IgD-negative memory B cell (primary cell): ENCODE data around the gene DCUN1D3. TPM values are rescaled to one million over a fixed set of nuclear protein-coding genes. Genes with fewer than 3 reads are reported as not detected.

ENCODE experiments used
- H3K27ac Mint-ChIP-seq, 3 donors: one replicate each; pipeline ENCODE4 v1.8.0; 2020 to 2022; ENCODE audit warnings: mild to moderate bottlenecking in 3 of 3, mixed read lengths in 3 of 3, moderate library complexity in 1 of 3
- H3K27me3 Mint-ChIP-seq: one replicate; pipeline ENCODE4 v1.8.0; 2021; ENCODE audit warnings: mixed read lengths
- H3K36me3 Mint-ChIP-seq: one replicate; pipeline ENCODE4 v1.8.0; 2020; ENCODE audit warnings: mild to moderate bottlenecking, mixed read lengths
- H3K4me1 Mint-ChIP-seq, 3 donors: one replicate each; pipeline ENCODE4 v1.8.0; 2020 to 2022; ENCODE audit warnings: mixed read lengths in 3 of 3, mild to moderate bottlenecking in 1 of 3
- H3K4me3 Mint-ChIP-seq, 4 donors: one replicate each; pipeline ENCODE4 v1.8.0; 2020 to 2022; ENCODE audit warnings: mild to moderate bottlenecking in 4 of 4, mixed read lengths in 4 of 4, moderate library complexity in 3 of 4
- H3K9me3 Mint-ChIP-seq, 3 donors: one replicate each; pipeline ENCODE4 v1.8.0; 2020 to 2021; ENCODE audit warnings: mixed read lengths in 3 of 3, mild to moderate bottlenecking in 1 of 3
- polyA plus RNA-seq: library from polyadenylated mRNA; unstranded; fragments of 300-500 nt; fragmentation: Illumina TruSeq; gene quantifications from one replicate; pipeline ENCODE4 v1.2.3, GENCODE V29; 2021

DCUN1D3 gene
- polyA plus RNA-seq, 1 donor from 2014 or later: 0.97 TPM

- Mint-ChIP-seq H3K4me3 (peak overlapping the region in 3 of 4 donors; percentile 41 to 92 (median 79)), H3K4me1 (peaks cover 35 to 42% (median 38%) of the 10 kb centered on the region in 3 donors), H3K27me3 (no peaks in the 10 kb centered on the region), H3K36me3 (no peaks in the 10 kb centered on the region), H3K27ac (peak overlapping the region; percentile 91 to 96 (median 92)), H3K9me3 (no peaks in the 10 kb centered on the region)
Observed at GRCh38 chr16:20904507-20905081, 4.4 kb upstream of the DCUN1D3 start.

DNA sequence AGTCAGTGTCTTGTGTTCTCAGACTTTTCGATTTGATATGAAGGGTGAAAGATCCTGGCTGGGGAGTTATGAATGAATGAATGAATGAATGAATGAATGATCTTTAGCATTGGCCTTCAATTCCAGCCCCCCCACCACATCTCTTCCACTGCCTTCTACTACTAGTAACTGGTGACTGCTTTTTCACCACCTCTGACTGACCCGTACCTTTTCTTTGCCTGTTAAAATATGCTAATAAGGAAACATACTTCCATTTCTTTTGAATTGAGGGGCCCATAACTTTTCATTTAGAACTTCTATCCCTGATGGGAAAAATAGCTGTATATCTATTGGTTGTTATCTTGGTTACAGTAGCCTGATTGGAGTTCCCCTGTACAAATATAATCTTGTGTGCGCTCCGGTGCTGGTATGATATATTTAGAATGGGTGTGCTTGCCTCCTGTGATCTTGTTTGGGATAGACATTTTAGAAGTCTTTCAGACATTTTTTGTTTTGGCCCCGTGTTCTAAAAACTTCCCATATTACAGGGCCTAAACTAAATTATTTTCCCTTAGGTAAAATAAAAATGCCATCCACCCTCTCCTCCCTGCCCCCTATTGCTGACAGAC lies 3.8 kb upstream of the DCUN1D3 start:
- Mint-ChIP-seq H3K27me3 (no peaks in the 10 kb centered on the region), H3K4me1 (peaks cover 38 to 47% (median 44%) of the 10 kb centered on the region in 3 donors), H3K4me3 (peak overlapping the region; percentile 27 to 92 (median 60)), H3K9me3 (no peaks in the 10 kb centered on the region), H3K27ac (peak overlapping the region; percentile 91 to 96 (median 92)), H3K36me3 (no peaks in the 10 kb centered on the region)

DNA sequence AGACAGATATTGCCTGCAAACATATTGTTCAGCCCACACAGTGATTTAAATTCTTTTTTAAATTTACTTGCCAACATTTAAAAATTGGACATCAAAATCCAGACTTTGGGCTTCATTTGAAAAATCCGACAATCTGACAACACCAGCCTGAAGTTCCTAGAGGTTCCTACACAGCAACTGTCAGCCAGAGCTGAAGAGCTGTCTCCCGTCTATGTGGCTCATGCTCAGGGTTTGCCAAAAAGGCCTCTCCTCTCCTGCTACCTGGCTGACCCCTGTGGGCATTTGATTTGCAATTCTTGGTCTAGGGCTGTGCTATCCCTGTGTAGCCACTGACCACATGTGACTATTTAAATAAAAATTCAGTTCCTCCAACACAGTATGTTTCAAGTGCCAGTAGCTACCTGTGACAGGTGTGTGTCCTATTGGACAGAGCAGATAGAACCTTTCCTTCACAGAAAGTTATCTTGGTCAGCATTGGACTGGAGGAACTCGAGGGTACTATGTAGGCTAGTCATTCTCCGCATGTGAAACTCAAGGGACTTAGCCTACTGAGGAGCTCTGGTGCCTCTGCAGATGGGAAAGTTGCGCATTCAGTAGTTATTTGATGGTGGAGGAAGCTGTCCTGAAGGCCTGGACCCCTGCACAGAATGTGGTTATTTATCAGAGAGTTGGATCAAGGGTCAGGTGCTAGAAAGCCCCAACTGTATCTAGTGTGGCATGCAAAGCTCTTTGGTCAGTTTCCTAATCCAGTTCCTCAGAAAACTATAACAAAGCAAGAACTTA lies 3.1 kb upstream of the DCUN1D3 start:
- Mint-ChIP-seq H3K27me3 (no peaks in the 10 kb centered on the region), H3K36me3 (no peaks in the 10 kb centered on the region), H3K27ac (peak overlapping the region in 2 of 3 donors; percentile 52 to 96), H3K9me3 (no peaks in the 10 kb centered on the region), H3K4me1 (peaks cover 41 to 48% (median 46%) of the 10 kb centered on the region in 3 donors), H3K4me3 (peak overlapping the region in 3 of 4 donors; percentile 73 to 92 (median 79))

DNA sequence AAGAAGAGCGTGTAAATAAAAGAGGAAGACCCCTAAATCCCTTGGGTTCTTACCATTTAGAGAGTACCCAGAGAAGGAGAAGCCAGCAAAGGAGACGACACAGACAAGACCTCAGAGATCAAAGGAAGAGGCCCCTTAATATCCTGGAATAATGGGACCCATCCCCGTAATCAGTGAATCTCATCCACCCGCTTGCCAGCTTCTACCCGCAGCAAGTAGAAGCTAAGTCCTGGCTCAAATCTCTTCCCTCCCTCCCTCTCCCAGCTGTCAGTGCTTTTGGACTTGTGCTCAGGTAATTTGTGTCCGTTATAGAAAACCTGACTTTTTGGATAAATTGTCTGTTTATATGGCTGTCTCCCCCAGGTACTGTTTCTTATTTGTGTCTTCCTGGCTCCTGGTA lies 2.3 kb upstream of the DCUN1D3 start:
- H3K4me1 Mint-ChIP-seq: peaks cover 41 to 52% (median 44%) of the 10 kb centered on the region in 3 donors
- peak overlapping the region in 1 of 3 donors; percentile 96 for H3K27ac Mint-ChIP-seq
- H3K9me3 Mint-ChIP-seq: no peaks in the 10 kb centered on the region
- peak overlapping the region; percentile 49 to 97 (median 82) for H3K4me3 Mint-ChIP-seq
- H3K27me3 Mint-ChIP-seq: no peaks in the 10 kb centered on the region
- H3K36me3 Mint-ChIP-seq: no peaks in the 10 kb centered on the region

DNA sequence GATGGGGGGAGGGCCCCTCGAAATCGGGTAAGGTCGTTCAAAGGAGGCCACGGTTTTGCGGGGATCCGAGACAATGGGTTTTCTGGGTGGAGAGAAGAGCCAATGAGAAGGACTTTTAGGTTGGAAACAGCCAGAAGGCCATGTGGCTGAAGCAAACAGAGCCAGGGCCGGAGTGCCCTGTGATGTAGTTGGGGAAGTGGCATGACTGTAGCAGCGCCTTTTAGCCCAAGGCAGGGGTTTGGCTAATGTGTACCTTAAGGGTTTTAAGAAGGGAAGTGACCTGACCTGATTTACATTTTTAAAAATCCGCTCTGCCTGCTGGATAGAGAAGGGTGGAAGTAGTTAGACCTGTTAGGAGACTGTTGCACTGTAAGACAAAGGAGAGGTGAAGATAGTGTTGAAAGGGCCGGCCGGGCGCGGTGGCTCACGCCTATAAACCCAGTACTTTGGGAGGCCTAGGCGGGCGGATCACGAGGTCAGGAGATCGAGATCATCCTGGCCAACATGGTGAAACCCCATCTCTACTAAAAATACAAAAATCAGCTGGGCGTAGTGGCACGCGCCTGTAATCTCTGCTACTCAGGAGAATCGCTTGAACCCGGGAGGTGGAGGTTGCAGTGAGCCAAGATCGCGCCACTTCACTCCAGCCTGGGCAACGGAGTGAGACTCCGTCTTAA lies 1.4 kb upstream of the DCUN1D3 start:
- Mint-ChIP-seq H3K4me1 (peaks cover 41 to 52% (median 44%) of the 10 kb centered on the region in 3 donors), H3K27me3 (no peaks in the 10 kb centered on the region), H3K27ac (peak overlapping the region; percentile 96 to 98 (median 98)), H3K4me3 (peak overlapping the region; percentile 92 to 99 (median 96)), H3K9me3 (no peaks in the 10 kb centered on the region), H3K36me3 (no peaks in the 10 kb centered on the region)

DNA sequence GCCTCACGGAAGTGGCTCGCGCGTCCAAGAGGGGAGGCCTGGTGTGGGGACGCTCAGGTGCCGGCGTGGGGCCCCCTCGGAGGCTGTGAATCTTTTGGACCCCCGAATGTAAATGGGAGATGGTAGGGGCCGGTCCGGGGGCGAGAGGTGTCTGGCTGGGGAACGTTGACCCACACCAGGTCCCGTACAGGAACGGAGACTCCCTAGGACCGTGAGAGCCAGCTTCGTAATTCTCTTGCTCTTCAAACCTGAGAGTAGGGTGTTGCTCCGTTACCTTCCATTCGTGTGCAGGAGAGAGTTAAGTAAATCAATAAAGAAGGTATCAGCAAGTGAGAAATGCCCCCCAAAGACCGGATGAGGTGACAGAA lies 894 bp upstream of the DCUN1D3 start:
- Mint-ChIP-seq H3K36me3 (no peaks in the 10 kb centered on the region), H3K4me3 (peak overlapping the region; percentile 92 to 99 (median 96)), H3K27me3 (no peaks in the 10 kb centered on the region), H3K27ac (peak overlapping the region; percentile 96 to 98 (median 98)), H3K9me3 (no peaks in the 10 kb centered on the region), H3K4me1 (peaks cover 41 to 52% (median 44%) of the 10 kb centered on the region in 3 donors)

- Mint-ChIP-seq H3K27ac (peak overlapping the region; percentile 96 to 98 (median 98)), H3K36me3 (no peaks in the 10 kb centered on the region), H3K9me3 (no peaks in the 10 kb centered on the region), H3K4me1 (peaks cover 36 to 45% (median 41%) of the 10 kb centered on the region in 3 donors), H3K27me3 (no peaks in the 10 kb centered on the region), H3K4me3 (peak overlapping the region; percentile 92 to 99 (median 96))
Observed at GRCh38 chr16:20899477-20900298, 470 bp downstream of the DCUN1D3 start.

DNA sequence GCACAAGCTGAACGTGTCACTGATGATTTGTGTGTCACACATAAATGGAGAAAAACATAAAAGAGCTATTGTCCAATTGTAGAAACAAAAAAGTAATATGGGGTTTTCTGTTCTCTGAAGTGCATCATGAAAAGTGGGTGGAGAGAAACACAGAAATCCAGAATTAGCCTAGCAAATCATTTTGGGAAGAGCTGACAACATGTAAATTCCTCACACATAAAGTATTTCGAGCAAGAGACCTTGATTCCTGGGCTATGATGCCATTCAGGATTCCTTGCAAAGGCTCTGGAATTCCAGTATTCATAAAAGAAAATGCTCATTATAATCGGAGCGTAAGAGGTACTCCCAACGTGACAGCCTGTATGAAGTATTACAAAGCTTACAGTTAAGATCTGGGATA lies 1.1 kb downstream of the DCUN1D3 start:
- Mint-ChIP-seq H3K27ac (peak overlapping the region; percentile 10 to 96 (median 63)), H3K9me3 (no peaks in the 10 kb centered on the region), H3K27me3 (no peaks in the 10 kb centered on the region), H3K4me3 (peak overlapping the region; percentile 92 to 99 (median 96)), H3K36me3 (no peaks in the 10 kb centered on the region), H3K4me1 (peaks cover 30 to 38% (median 36%) of the 10 kb centered on the region in 3 donors)

- H3K36me3 Mint-ChIP-seq: no peaks in the 10 kb centered on the region
- peaks cover 24 to 29% (median 27%) of the 10 kb centered on the region in 3 donors for H3K4me1 Mint-ChIP-seq
- peak overlapping the region in 2 of 4 donors; percentile 57 to 92 for H3K4me3 Mint-ChIP-seq
- H3K27ac Mint-ChIP-seq: peak overlapping the region in 2 of 3 donors; percentile 3 to 96
- H3K27me3 Mint-ChIP-seq: no peaks in the 10 kb centered on the region
- no peaks in the 10 kb centered on the region for H3K9me3 Mint-ChIP-seq
Observed at GRCh38 chr16:20897922-20898321, 2.2 kb downstream of the DCUN1D3 start.

DNA sequence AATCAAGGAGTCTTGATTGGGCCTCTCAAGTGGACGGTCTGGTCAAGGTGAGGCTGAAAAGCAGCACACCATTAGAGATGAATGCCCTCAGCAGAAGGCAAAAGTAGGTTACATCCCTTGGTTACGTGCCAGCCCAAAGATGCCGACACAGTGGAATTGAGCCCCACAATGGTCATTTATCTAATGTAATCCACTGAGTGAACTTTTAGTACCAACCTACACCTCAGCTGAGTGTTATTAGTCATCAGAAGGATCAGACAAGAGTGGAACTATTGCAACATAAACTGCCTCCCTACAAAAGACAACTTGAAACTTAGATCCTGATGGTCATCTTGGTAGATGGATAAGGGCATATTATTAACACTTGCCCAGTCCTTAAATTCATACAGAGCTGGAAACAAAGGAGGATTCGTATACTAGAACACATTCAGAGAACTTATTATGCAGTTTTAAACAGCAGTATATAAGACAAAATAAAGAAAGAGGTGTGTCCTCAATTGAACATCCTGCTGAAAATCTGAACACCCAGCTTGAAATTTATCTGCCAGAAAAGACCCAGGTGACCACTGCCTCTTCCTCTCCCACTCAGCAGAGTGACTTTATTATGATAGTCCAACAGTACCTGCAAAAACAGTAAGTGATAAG lies 2.8 kb downstream of the DCUN1D3 start:
- H3K27me3 Mint-ChIP-seq: no peaks in the 10 kb centered on the region
- H3K4me1 Mint-ChIP-seq: peaks cover 19 to 29% (median 23%) of the 10 kb centered on the region in 3 donors
- no peaks in the 10 kb centered on the region for H3K9me3 Mint-ChIP-seq
- H3K27ac Mint-ChIP-seq: peak overlapping the region in 2 of 3 donors; percentile 3 to 96
- H3K36me3 Mint-ChIP-seq: peaks cover 4% of the 10 kb centered on the region
- peak overlapping the region in 1 of 4 donors; percentile 92 for H3K4me3 Mint-ChIP-seq

GRCh38 chr16:20894388-20894787 lies 5.8 kb downstream of the DCUN1D3 start:
- H3K27me3 Mint-ChIP-seq: no peaks in the 10 kb centered on the region
- peaks cover 6 to 12% (median 10%) of the 10 kb centered on the region in 3 donors for H3K4me1 Mint-ChIP-seq
- no peak overlapping the region for H3K27ac Mint-ChIP-seq
- peaks cover 9% of the 10 kb centered on the region for H3K36me3 Mint-ChIP-seq
- no peak overlapping the region for H3K4me3 Mint-ChIP-seq
- H3K9me3 Mint-ChIP-seq: no peaks in the 10 kb centered on the region

DNA sequence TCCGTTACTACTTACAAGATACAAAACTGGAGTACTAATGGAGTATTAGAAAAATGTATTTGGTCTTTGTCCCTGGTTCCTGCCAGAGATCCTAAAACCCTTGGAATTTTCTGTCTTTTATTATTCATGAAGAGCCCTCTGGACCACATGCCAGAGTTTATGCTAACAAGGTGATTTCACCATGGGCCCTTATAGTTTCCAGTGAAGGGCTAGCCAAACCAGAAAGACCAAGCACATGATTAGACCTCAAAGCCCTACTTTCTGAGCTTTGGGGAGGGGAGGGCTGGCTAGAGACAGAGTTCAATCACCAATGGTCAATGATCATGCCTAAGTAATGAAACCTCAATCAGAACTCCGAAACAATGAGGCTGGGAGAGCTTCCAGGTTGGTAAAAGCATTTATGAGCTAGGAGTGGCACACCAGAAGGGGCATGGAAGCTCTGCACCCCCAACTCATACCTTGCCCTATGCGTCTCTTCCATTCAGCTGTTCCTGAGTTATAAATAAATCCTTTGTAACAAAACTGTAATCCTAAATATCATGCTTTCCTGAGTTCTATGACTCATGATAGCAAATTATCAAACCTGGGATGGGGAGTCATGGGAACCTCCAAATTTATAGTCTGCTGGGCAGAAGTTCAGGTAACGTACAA lies 10.4 kb downstream of the DCUN1D3 start:
- Mint-ChIP-seq H3K27ac (no peak overlapping the region), H3K36me3 (peaks cover 9% of the 10 kb centered on the region), H3K4me3 (no peak overlapping the region), H3K27me3 (no peaks in the 10 kb centered on the region), H3K4me1 (peaks cover 0 to 7% (median 0%) of the 10 kb centered on the region in 3 donors), H3K9me3 (no peaks in the 10 kb centered on the region)

- peak overlapping the region in 1 of 3 donors; percentile 32 for H3K27ac Mint-ChIP-seq
- H3K36me3 Mint-ChIP-seq: peaks cover 6% of the 10 kb centered on the region
- no peak overlapping the region for H3K4me3 Mint-ChIP-seq
- H3K9me3 Mint-ChIP-seq: no peaks in the 10 kb centered on the region
- H3K27me3 Mint-ChIP-seq: no peaks in the 10 kb centered on the region
- peaks cover 2 to 4% (median 2%) of the 10 kb centered on the region in 3 donors for H3K4me1 Mint-ChIP-seq
Observed at GRCh38 chr16:20887207-20887606, 13.0 kb downstream of the DCUN1D3 start.
